ENCODE data around the gene DUSP28.

GRCh38 chr2:240590681-240591111 is 30.5 kb downstream of the DUSP28 start:
- TF ChIP-seq TEAD4 (IDR thresholded peaks at IDR 0.05), result no peak
- no peak for TF ChIP-seq REST (IDR thresholded peaks at IDR 0.05; ENCODE audit: low read depth)
- TF ChIP-seq CEBPB (IDR thresholded peaks at IDR 0.05), result no peak
- TF ChIP-seq EGR1 (IDR thresholded peaks at IDR 0.05), result no peak
- no peak for TF ChIP-seq RAD21 (IDR thresholded peaks at IDR 0.05; ENCODE audit: low read depth)
- TF ChIP-seq YY1 (IDR thresholded peaks at IDR 0.05; ENCODE audit: low read depth), result no peak
- TF ChIP-seq FOXM1 (IDR thresholded peaks at IDR 0.05; ENCODE audit: borderline replicate concordance, low read depth), result no peak
- TF ChIP-seq MAX (IDR thresholded peaks at IDR 0.05), result no peak
- no peak for TF ChIP-seq TAF1 (IDR thresholded peaks at IDR 0.05; ENCODE audit: low read depth)
- no peak for TF ChIP-seq USF1 (IDR thresholded peaks at IDR 0.05)
- TF ChIP-seq NFIC (IDR thresholded peaks at IDR 0.05), result no peak
- no peak for TF ChIP-seq EP300 (IDR thresholded peaks at IDR 0.05; ENCODE audit: borderline replicate concordance)
- TF ChIP-seq TCF12 (IDR thresholded peaks at IDR 0.05; ENCODE audit: low read depth), result no peak
- no peak for TF ChIP-seq CREB1 (IDR thresholded peaks at IDR 0.05; ENCODE audit: low read depth)
